A673 (cell line): ENCODE measurements around the gene FBN1. TPM values are rescaled to one million over a fixed set of nuclear protein-coding genes. Genes with fewer than 3 reads are reported as not detected.

ENCODE experiments used
- BruUV-seq: library from RNA; stranded (reverse); fragments of 400-500 nt; replicated peaks from 2 replicates; lab custom pipeline; 2021; lab: Mats Ljungman, UMichigan
- CTCF ChIA-PET: fragments of 300-600 bp; sonication (Branson Sonifier 250); formaldehyde crosslinking; loops from one replicate; lab custom pipeline; 2022; ENCODE audit warnings: antibody characterized with exemption; lab: Charles Lee
- POLR2A ChIA-PET: fragments of 300-600 bp; sonication (Branson Sonifier 250); formaldehyde crosslinking; loops from one replicate; lab custom pipeline; 2022; ENCODE audit warnings: antibody characterized with exemption; ENCODE audit not compliant: low non-redundant PET; lab: Charles Lee
- DNase-seq: peaks from one replicate; pipeline ENCODE4 v3.0.0-alpha.2; 2015; ENCODE audit warnings: low spot score
- H3K27ac ChIP-seq: fragments of 200-600 bp; sonication (generic); 2 replicates; pipeline ENCODE4 v1.5.1; 2016; ENCODE audit warnings: mixed run types, low read depth, mild to moderate bottlenecking, mixed read lengths, antibody characterized with exemption, low read length; ENCODE audit not compliant: poor library complexity, severe bottlenecking
- H3K27me3 ChIP-seq: fragments of 200-600 bp; sonication (generic); replicated peaks from 2 replicates; pipeline ENCODE4 v1.6.1; 2017; ENCODE audit warnings: mixed run types, low read depth, mild to moderate bottlenecking, mixed read lengths, antibody characterized with exemption, low read length; ENCODE audit not compliant: insufficient read depth, poor library complexity
- H3K36me3 ChIP-seq: fragments of 200-600 bp; sonication (generic); 2 replicates; pipeline ENCODE4 v1.6.1; 2016; ENCODE audit warnings: mixed run types, mild to moderate bottlenecking, mixed read lengths, antibody characterized with exemption, low read length; ENCODE audit not compliant: insufficient read depth, poor library complexity, severe bottlenecking
- H3K4me1 ChIP-seq: fragments of 200-600 bp; sonication (generic); 2 replicates; pipeline ENCODE4 v1.6.1; 2017; ENCODE audit warnings: mixed run types, mild to moderate bottlenecking, mixed read lengths, antibody characterized with exemption, low read length; ENCODE audit not compliant: insufficient read depth, poor library complexity, severe bottlenecking
- H3K4me3 ChIP-seq: fragments of 200-600 bp; sonication (generic); 2 replicates; pipeline ENCODE4 v1.5.1; 2016; ENCODE audit warnings: low read depth, mixed run types, mild to moderate bottlenecking, mixed read lengths, low read length; ENCODE audit not compliant: poor library complexity, severe bottlenecking
- H3K9me3 ChIP-seq: fragments of 200-600 bp; sonication (generic); 2 replicates; pipeline ENCODE4 v1.6.1; 2016; ENCODE audit warnings: mixed run types, low read depth, mild to moderate bottlenecking, mixed read lengths, antibody characterized with exemption, low read length; ENCODE audit not compliant: poor library complexity, severe bottlenecking
- EZH2 ChIP-seq: fragments of 200-600 bp; sonication (generic); IDR thresholded peaks from 2 replicates; pipeline ENCODE4 v1.6.1; 2017; ENCODE audit warnings: borderline replicate concordance, low read depth, mild to moderate bottlenecking, mixed read lengths, antibody characterized with exemption, low read length; ENCODE audit not compliant: poor library complexity, severe bottlenecking
- intact Hi-C: fragments of 100-400 bp; cut with micrococcal nuclease; formaldehyde crosslinking; loops from one replicate; pipeline ENCODE4 v1.10.0; 2022; ENCODE audit not compliant: unreplicated experiment
- total RNA-seq: library from RNA; stranded (reverse); gene quantifications from 2 replicates; pipeline ENCODE4 v1.2.3, GENCODE V29; 2021
- TF ChIP-seq, protein P1 (sequence below): fragments of 300-800, 200-600 bp; sonication (generic); conservative IDR thresholded peaks from 2 replicates; pipeline ENCODE4 v1.5.1; 2017; ENCODE audit warnings: low read depth, mild to moderate bottlenecking, antibody characterized with exemption, low read length, moderate library complexity, mixed read lengths

The FBN1 gene
- total RNA-seq, 1 experiment from 2014 or later = 25.4 TPM

DNA sequence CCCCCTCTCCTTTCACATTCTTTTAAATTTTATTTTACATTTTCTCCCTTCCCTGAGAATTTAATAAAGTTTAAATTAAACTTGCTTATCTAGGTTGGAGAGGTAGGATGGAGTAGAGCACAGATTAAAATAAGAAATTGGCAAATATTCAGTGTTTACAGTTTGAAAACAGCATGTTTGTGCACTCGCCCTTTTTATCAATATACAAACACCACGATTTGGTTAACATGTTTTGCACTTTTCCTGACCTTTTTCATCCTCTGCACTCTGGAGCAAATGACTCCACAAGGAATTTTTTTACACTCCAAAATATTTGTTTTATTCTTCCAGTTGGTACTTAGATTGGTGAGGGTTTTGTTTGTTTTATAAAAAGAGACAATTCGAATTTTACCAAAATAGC lies 227.2 kb downstream of the FBN1 start:
- CTCF ChIA-PET = no interaction called here
- no peak overlapping the region for H3K27ac ChIP-seq
- H3K4me3 ChIP-seq = no peak overlapping the region
- no TSS peak for BruUV-seq
- POLR2A ChIA-PET = no interaction called here
- H3K27me3 ChIP-seq = no peaks in the 10 kb centered on the region
- TF ChIP-seq EZH2 = no peak
- TF ChIP-seq, protein P1, sequence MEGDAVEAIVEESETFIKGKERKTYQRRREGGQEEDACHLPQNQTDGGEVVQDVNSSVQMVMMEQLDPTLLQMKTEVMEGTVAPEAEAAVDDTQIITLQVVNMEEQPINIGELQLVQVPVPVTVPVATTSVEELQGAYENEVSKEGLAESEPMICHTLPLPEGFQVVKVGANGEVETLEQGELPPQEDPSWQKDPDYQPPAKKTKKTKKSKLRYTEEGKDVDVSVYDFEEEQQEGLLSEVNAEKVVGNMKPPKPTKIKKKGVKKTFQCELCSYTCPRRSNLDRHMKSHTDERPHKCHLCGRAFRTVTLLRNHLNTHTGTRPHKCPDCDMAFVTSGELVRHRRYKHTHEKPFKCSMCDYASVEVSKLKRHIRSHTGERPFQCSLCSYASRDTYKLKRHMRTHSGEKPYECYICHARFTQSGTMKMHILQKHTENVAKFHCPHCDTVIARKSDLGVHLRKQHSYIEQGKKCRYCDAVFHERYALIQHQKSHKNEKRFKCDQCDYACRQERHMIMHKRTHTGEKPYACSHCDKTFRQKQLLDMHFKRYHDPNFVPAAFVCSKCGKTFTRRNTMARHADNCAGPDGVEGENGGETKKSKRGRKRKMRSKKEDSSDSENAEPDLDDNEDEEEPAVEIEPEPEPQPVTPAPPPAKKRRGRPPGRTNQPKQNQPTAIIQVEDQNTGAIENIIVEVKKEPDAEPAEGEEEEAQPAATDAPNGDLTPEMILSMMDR = no peak
- no peak for DNase-seq
- peaks cover 3% of the 10 kb centered on the region for H3K36me3 ChIP-seq
- intact Hi-C loops = no loop called here
- no peaks in the 10 kb centered on the region for H3K4me1 ChIP-seq
- H3K9me3 ChIP-seq = no peaks in the 10 kb centered on the region

- intact Hi-C loops = no loop called here
- H3K4me1 ChIP-seq = no peaks in the 10 kb centered on the region
- CTCF ChIA-PET = no interaction called here
- no peaks in the 10 kb centered on the region for H3K9me3 ChIP-seq
- TF ChIP-seq EZH2 = no peak
- TF ChIP-seq, protein P1 = no peak
- no peaks in the 10 kb centered on the region for H3K27me3 ChIP-seq
- no TSS peak for BruUV-seq
- DNase-seq = no peak
- H3K36me3 ChIP-seq = peaks cover 3% of the 10 kb centered on the region
- H3K27ac ChIP-seq = no peak overlapping the region
- H3K4me3 ChIP-seq = no peak overlapping the region
- POLR2A ChIA-PET = no interaction called here
Measured at GRCh38 chr15:48416301-48416700, 229.2 kb downstream of the FBN1 start.

GRCh38 chr15:48415036-48415886 lies 230.2 kb downstream of the FBN1 start:
- Histone ChIP-seq H3K9me3 (no peaks in the 10 kb centered on the region), H3K4me1 (no peaks in the 10 kb centered on the region), H3K36me3 (peaks cover 3% of the 10 kb centered on the region), H3K27me3 (no peaks in the 10 kb centered on the region), H3K4me3 (no peak overlapping the region), H3K27ac (no peak overlapping the region)
- ChIA-PET CTCF (no interaction called here), POLR2A (no interaction called here)
- no peak for TF ChIP-seq EZH2
- TF ChIP-seq, protein P1 = no peak
- BruUV-seq = no TSS peak
- intact Hi-C loops = no loop called here
- no peak for DNase-seq
